ENCODE measurements around the gene HAAO. TPM values are rescaled to one million over a fixed set of nuclear protein-coding genes. Genes with fewer than 3 reads are reported as not detected.

HAAO gene
- total RNA-seq, 1 experiment from 2014 or later: 47.5 TPM

- POLR2A ChIA-PET: interaction anchor here (0.6 to 1.1 kb wide), 2 partner anchors 16 to 1617 kb away, joined by 4 to 6 read pairs; no protein-coding TSS in a partner anchor
- Mint-ChIP-seq H3K27ac (ENCODE audit: unreplicated experiment) (peak overlapping the region; percentile 82), H3K27me3 (ENCODE audit: insufficient read depth, unreplicated experiment) (no peaks in the 10 kb centered on the region), H3K36me3 (ENCODE audit: insufficient read depth, unreplicated experiment) (peaks cover 36% of the 10 kb centered on the region), H3K4me1 (ENCODE audit: low read depth, unreplicated experiment) (peaks cover 46% of the 10 kb centered on the region), H3K9me3 (ENCODE audit: unreplicated experiment) (no peaks in the 10 kb centered on the region), H3K4me3 (ENCODE audit: unreplicated experiment) (peak overlapping the region; percentile 79)
- Histone ChIP-seq H3K4me3 (ENCODE audit: low read depth, low read length) (peak overlapping the region; percentile 87), H3K27me3 (replicated peaks; ENCODE audit: control insufficient read depth, insufficient read depth, low read length) (no peaks in the 10 kb centered on the region), H3K36me3 (ENCODE audit: control insufficient read depth, insufficient read depth, low read length) (peaks cover 1% of the 10 kb centered on the region; the same call in 1 of the 2 replicates), H3K4me1 (peaks cover 4% of the 10 kb centered on the region), H3K9me3 (no peaks in the 10 kb centered on the region)
- CTCF ChIA-PET: interaction anchor here (0.6 to 3.4 kb wide), 5 partner anchors 15 to 307 kb away, joined by 4 to 33 read pairs (median 5); no protein-coding TSS in a partner anchor
- intact Hi-C loops (cut with micrococcal nuclease; ENCODE audit: unreplicated experiment): loop anchor here (1.0 kb wide), 2 partner anchors 13 to 15 kb away; no protein-coding TSS in a partner anchor
- peak; percentile 52 to 82 for TF ChIP-seq CTCF (IDR thresholded peaks at IDR 0.05; ENCODE audit: insufficient read depth in 1 of 2, low read depth in 1 of 2, low read length in 1 of 2, severe bottlenecking in 1 of 2, unreplicated experiment in 1 of 2)
- BruUV-seq (replicated peaks): no TSS peak
- DNase-seq: peak; percentile 76 to 78
Observed at GRCh38 chr2:42794271-42795046, 2.1 kb upstream of the HAAO start.

- Mint-ChIP-seq H3K4me3 (ENCODE audit: unreplicated experiment) (peak overlapping the region; percentile 79), H3K36me3 (ENCODE audit: insufficient read depth, unreplicated experiment) (peaks cover 35% of the 10 kb centered on the region), H3K27me3 (ENCODE audit: insufficient read depth, unreplicated experiment) (no peaks in the 10 kb centered on the region), H3K27ac (ENCODE audit: unreplicated experiment) (peak overlapping the region; percentile 82), H3K9me3 (ENCODE audit: unreplicated experiment) (no peaks in the 10 kb centered on the region), H3K4me1 (ENCODE audit: low read depth, unreplicated experiment) (peaks cover 46% of the 10 kb centered on the region)
- Histone ChIP-seq H3K4me1 (peaks cover 4% of the 10 kb centered on the region), H3K4me3 (ENCODE audit: low read depth, low read length) (peak overlapping the region; percentile 87), H3K36me3 (ENCODE audit: control insufficient read depth, insufficient read depth, low read length) (peaks cover 2% of the 10 kb centered on the region; the same call in 1 of the 2 replicates), H3K9me3 (no peaks in the 10 kb centered on the region), H3K27me3 (replicated peaks; ENCODE audit: control insufficient read depth, insufficient read depth, low read length) (no peaks in the 10 kb centered on the region)
- DNase-seq: no peak
- TF ChIP-seq CTCF (IDR thresholded peaks at IDR 0.05; ENCODE audit: insufficient read depth in 1 of 2, low read depth in 1 of 2, low read length in 1 of 2, severe bottlenecking in 1 of 2, unreplicated experiment in 1 of 2): no peak
- BruUV-seq (replicated peaks): TSS peak; percentile 32
- CTCF ChIA-PET: interaction anchor here (0.6 to 3.4 kb wide), 6 partner anchors 16 to 611 kb away, joined by 3 to 33 read pairs (median 5); no protein-coding TSS in a partner anchor
- intact Hi-C loops (cut with micrococcal nuclease; ENCODE audit: unreplicated experiment): loop anchor here (1.0 kb wide), 2 partner anchors 12 to 16 kb away; no protein-coding TSS in a partner anchor
- POLR2A ChIA-PET: interaction anchor here (0.6 to 1.3 kb wide), 4 partner anchors 13 to 1618 kb away, joined by 4 to 6 read pairs (median 4); no protein-coding TSS in a partner anchor
Observed at GRCh38 chr2:42793334-42794270, 1.2 kb upstream of the HAAO start.
